Measurements from ENCODE around the gene DCPS.

Gene DCPS

DNA sequence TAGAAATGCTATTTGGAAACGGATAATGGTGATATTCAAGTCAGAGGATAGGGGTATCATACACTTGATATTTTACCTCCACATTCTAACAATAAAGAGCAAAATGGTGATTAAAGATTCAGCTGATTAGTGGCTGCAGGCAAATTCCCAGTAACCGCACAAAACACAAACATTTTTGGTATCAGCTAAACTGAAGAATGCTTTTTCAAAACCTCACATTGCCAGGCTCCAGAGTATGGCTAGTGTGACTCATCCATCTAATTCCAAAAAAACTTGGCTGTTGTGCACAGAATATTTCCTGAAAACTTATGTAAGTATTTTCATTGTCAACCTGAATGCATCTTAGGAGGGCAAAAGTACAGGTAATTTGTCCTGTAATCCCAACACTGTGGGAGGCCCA lies 46.1 kb upstream of the DCPS start:
- no peaks in the 10 kb centered on the region for H3K36me3 ChIP-seq (ENCODE audit: control insufficient read depth, insufficient read depth, low read length)
- no peak overlapping the region for H3K4me3 ChIP-seq (ENCODE audit: low read depth, low read length)

DNA sequence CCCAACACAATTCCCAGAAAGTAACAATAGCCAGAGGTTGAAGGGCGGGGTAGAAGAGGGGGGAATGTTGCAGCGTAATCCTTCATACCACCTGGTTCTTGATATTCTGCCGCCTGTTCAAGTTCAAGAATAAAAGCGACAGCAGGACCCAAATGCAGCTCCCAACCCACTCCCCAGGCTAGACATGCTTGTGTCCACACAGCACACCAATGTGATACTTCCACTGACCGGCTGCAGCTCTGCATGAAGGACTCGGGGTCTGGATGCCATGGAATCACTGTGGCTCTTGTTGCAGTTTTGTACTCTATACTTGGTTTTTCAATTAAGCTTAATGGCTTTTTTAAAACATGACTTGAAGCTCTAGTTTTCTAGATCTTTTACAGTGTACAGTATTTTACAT lies 41.6 kb upstream of the DCPS start:
- TF ChIP-seq, protein P1, sequence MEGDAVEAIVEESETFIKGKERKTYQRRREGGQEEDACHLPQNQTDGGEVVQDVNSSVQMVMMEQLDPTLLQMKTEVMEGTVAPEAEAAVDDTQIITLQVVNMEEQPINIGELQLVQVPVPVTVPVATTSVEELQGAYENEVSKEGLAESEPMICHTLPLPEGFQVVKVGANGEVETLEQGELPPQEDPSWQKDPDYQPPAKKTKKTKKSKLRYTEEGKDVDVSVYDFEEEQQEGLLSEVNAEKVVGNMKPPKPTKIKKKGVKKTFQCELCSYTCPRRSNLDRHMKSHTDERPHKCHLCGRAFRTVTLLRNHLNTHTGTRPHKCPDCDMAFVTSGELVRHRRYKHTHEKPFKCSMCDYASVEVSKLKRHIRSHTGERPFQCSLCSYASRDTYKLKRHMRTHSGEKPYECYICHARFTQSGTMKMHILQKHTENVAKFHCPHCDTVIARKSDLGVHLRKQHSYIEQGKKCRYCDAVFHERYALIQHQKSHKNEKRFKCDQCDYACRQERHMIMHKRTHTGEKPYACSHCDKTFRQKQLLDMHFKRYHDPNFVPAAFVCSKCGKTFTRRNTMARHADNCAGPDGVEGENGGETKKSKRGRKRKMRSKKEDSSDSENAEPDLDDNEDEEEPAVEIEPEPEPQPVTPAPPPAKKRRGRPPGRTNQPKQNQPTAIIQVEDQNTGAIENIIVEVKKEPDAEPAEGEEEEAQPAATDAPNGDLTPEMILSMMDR (IDR thresholded peaks at IDR 0.05) = no peak
- Histone ChIP-seq H3K36me3 (ENCODE audit: control insufficient read depth, insufficient read depth, low read length) (no peaks in the 10 kb centered on the region), H3K9ac (no peak overlapping the region)

More for the DNA sequence above, 46.1 kb upstream of the DCPS start:
- no peaks in the 10 kb centered on the region for H3K79me2 ChIP-seq
- H3K27ac ChIP-seq = no peak overlapping the region
- H3K9ac ChIP-seq = no peak overlapping the region
- no peaks in the 10 kb centered on the region for H3K27me3 ChIP-seq (ENCODE audit: control insufficient read depth, insufficient read depth, low read length)
- no peak overlapping the region for H2AFZ ChIP-seq
- H3K9me3 ChIP-seq (ENCODE audit: control insufficient read depth, low read length) = no peaks in the 10 kb centered on the region
- H3K4me2 ChIP-seq (ENCODE audit: low read length) = no peak overlapping the region
- no peaks in the 10 kb centered on the region for H3K4me1 ChIP-seq
- TF ChIP-seq, protein P1 (IDR thresholded peaks at IDR 0.05) = no peak

DNA sequence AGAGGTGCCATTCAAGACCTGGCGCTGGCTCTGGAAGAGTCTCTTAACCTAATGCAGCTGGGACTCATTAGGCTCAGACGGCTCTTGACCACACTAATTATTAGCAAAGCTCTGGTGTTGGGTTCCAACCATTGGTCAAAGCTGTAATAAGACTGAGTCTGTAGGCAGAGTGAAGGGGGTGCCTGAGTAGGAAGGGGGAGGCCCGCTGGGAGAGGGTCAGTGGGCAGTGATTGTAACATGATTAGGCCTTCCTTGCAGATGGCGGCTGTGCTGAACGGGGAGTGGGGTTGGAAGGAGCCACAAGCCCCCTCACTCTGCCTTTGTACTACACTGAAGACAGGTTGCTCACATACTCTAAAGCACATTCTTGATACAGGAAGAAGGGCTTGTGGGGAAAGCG lies 40.4 kb upstream of the DCPS start:
- H2AFZ ChIP-seq = no peak overlapping the region
- no peak overlapping the region for H3K9ac ChIP-seq
- no peak overlapping the region for H3K4me2 ChIP-seq (ENCODE audit: low read length)
- no peak overlapping the region for H3K4me3 ChIP-seq (ENCODE audit: low read depth, low read length)
- no peaks in the 10 kb centered on the region for H3K27me3 ChIP-seq (ENCODE audit: control insufficient read depth, insufficient read depth, low read length)
- no peaks in the 10 kb centered on the region for H3K36me3 ChIP-seq (ENCODE audit: control insufficient read depth, insufficient read depth, low read length)
- H3K27ac ChIP-seq = no peak overlapping the region
- no peaks in the 10 kb centered on the region for H3K4me1 ChIP-seq
- H3K79me2 ChIP-seq = no peaks in the 10 kb centered on the region
- TF ChIP-seq, protein P1 (IDR thresholded peaks at IDR 0.05) = no peak
- H3K9me3 ChIP-seq (ENCODE audit: control insufficient read depth, low read length) = no peaks in the 10 kb centered on the region

More for the DNA sequence above, 41.6 kb upstream of the DCPS start:
- H3K4me1 ChIP-seq = no peaks in the 10 kb centered on the region
- H3K27ac ChIP-seq = no peak overlapping the region
- no peak overlapping the region for H2AFZ ChIP-seq
- H3K79me2 ChIP-seq = no peaks in the 10 kb centered on the region
- H3K4me3 ChIP-seq (ENCODE audit: low read depth, low read length) = no peak overlapping the region
- no peaks in the 10 kb centered on the region for H3K27me3 ChIP-seq (ENCODE audit: control insufficient read depth, insufficient read depth, low read length)
- H3K4me2 ChIP-seq (ENCODE audit: low read length) = no peak overlapping the region
- H3K9me3 ChIP-seq (ENCODE audit: control insufficient read depth, low read length) = no peaks in the 10 kb centered on the region

DNA sequence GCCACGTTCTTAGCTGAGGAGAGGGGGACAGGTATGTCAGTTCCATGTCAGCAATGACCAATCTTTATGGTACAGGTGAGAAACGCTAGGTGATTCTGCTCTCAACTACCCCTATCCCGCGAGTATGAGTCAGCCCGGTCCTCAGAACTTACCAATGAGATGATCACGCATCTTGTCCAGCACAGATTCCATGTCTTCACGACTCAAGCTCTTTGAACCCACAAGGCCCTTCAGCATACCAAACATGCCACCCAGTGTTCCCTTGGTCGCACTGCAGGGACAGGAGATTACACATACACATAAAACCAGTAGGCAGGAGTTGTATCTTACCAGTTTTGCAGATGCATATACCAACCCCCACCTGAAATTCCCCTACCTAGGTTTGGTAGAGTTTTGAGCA lies 38.0 kb upstream of the DCPS start:
- Histone ChIP-seq H2AFZ (no peak overlapping the region), H3K36me3 (ENCODE audit: control insufficient read depth, insufficient read depth, low read length) (no peaks in the 10 kb centered on the region), H3K9me3 (ENCODE audit: control insufficient read depth, low read length) (no peaks in the 10 kb centered on the region), H3K9ac (no peak overlapping the region), H3K4me1 (no peaks in the 10 kb centered on the region), H3K79me2 (no peaks in the 10 kb centered on the region), H3K27me3 (ENCODE audit: control insufficient read depth, insufficient read depth, low read length) (no peaks in the 10 kb centered on the region), H3K27ac (no peak overlapping the region), H3K4me3 (ENCODE audit: low read depth, low read length) (no peak overlapping the region), H3K4me2 (ENCODE audit: low read length) (no peak overlapping the region)
- TF ChIP-seq, protein P1 (IDR thresholded peaks at IDR 0.05) = no peak

DNA sequence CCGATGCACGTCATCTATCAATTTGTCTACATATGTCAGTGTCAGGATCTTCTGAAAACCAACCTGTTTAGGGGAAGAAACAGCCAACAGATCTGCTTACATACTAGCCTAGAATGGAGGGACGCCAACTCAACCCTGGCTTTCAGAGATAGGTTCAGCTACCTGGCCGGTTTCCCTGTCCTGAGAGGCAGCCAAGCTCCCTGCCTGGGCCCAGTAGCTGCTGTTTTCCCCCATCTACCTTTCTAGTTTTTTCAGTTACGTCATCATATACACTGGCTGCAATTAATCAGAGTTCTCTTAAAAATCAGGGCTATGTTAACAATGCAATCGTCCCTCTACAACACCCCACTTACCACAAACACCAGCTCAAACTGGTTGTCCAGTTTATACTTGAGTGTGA lies 36.2 kb upstream of the DCPS start:
- no peaks in the 10 kb centered on the region for H3K36me3 ChIP-seq (ENCODE audit: control insufficient read depth, insufficient read depth, low read length)
- H3K4me1 ChIP-seq = no peaks in the 10 kb centered on the region
- no peak overlapping the region for H2AFZ ChIP-seq
- H3K79me2 ChIP-seq = no peaks in the 10 kb centered on the region
- H3K4me2 ChIP-seq (ENCODE audit: low read length) = peak overlapping the region; percentile 78
- no peaks in the 10 kb centered on the region for H3K9me3 ChIP-seq (ENCODE audit: control insufficient read depth, low read length)
- H3K9ac ChIP-seq = no peak overlapping the region
- H3K27me3 ChIP-seq (ENCODE audit: control insufficient read depth, insufficient read depth, low read length) = no peaks in the 10 kb centered on the region
- peak overlapping the region; percentile 81 for H3K4me3 ChIP-seq (ENCODE audit: low read depth, low read length)
- TF ChIP-seq, protein P1 (IDR thresholded peaks at IDR 0.05) = no peak
- H3K27ac ChIP-seq = no peak overlapping the region
